Measurements from ENCODE around the gene RTN4R. TPM values are rescaled to one million over a fixed set of nuclear protein-coding genes. Genes with fewer than 3 reads are reported as not detected.

RTN4R gene
- total RNA-seq, 1 donor from 2014 or later = 36.0 TPM

- Mint-ChIP-seq H3K27ac (no peak overlapping the region), H3K4me1 (ENCODE audit: low read depth) (peaks cover 15% of the 10 kb centered on the region)
- DNase-seq (ENCODE audit: low spot score, unreplicated experiment) = no peak
These were observed 55.1 kb downstream of the RTN4R start for GRCh38 chr22:20212754-20213699.

GRCh38 chr22:20211997-20212753 lies 55.9 kb downstream of the RTN4R start:
- no peak for DNase-seq (ENCODE audit: low spot score, unreplicated experiment)
- Mint-ChIP-seq H3K4me3 (ENCODE audit: low read depth) (no peak overlapping the region), H3K27ac (no peak overlapping the region), H3K36me3 (ENCODE audit: insufficient read depth) (no peaks in the 10 kb centered on the region), H3K27me3 (peaks cover 8% of the 10 kb centered on the region), H3K4me1 (ENCODE audit: low read depth) (peaks cover 21% of the 10 kb centered on the region), H3K9me3 (ENCODE audit: low read depth) (no peaks in the 10 kb centered on the region)
- no peak for TF ChIP-seq CTCF (IDR thresholded peaks at IDR 0.05; ENCODE audit: unreplicated experiment)

More at GRCh38 chr22:20212754-20213699, 55.1 kb downstream of the RTN4R start:
- no peak for TF ChIP-seq CTCF (IDR thresholded peaks at IDR 0.05; ENCODE audit: unreplicated experiment)
- H3K9me3 Mint-ChIP-seq (ENCODE audit: low read depth) = no peaks in the 10 kb centered on the region
- peaks cover 8% of the 10 kb centered on the region for H3K27me3 Mint-ChIP-seq
- no peaks in the 10 kb centered on the region for H3K36me3 Mint-ChIP-seq (ENCODE audit: insufficient read depth)
- H3K4me3 Mint-ChIP-seq (ENCODE audit: low read depth) = no peak overlapping the region

GRCh38 chr22:20211409-20211996 lies 56.6 kb downstream of the RTN4R start:
- H3K36me3 Mint-ChIP-seq (ENCODE audit: insufficient read depth) = no peaks in the 10 kb centered on the region
- peaks cover 8% of the 10 kb centered on the region for H3K27me3 Mint-ChIP-seq
- DNase-seq (ENCODE audit: low spot score, unreplicated experiment) = no peak
- no peak overlapping the region for H3K4me3 Mint-ChIP-seq (ENCODE audit: low read depth)
- H3K27ac Mint-ChIP-seq = no peak overlapping the region
- TF ChIP-seq CTCF (IDR thresholded peaks at IDR 0.05; ENCODE audit: unreplicated experiment) = no peak
- H3K4me1 Mint-ChIP-seq (ENCODE audit: low read depth) = peaks cover 20% of the 10 kb centered on the region
- no peaks in the 10 kb centered on the region for H3K9me3 Mint-ChIP-seq (ENCODE audit: low read depth)

- H3K36me3 Mint-ChIP-seq (ENCODE audit: insufficient read depth) = no peaks in the 10 kb centered on the region
- DNase-seq (ENCODE audit: low spot score, unreplicated experiment) = no peak
- H3K27me3 Mint-ChIP-seq = peaks cover 8% of the 10 kb centered on the region
- no peaks in the 10 kb centered on the region for H3K9me3 Mint-ChIP-seq (ENCODE audit: low read depth)
- TF ChIP-seq CTCF (IDR thresholded peaks at IDR 0.05; ENCODE audit: unreplicated experiment) = no peak
- H3K4me1 Mint-ChIP-seq (ENCODE audit: low read depth) = peaks cover 28% of the 10 kb centered on the region
- H3K4me3 Mint-ChIP-seq (ENCODE audit: low read depth) = no peak overlapping the region
- H3K27ac Mint-ChIP-seq = no peak overlapping the region
These were observed 57.6 kb downstream of the RTN4R start for GRCh38 chr22:20210473-20211059.

Data from progenitor cell of endocrine pancreas (in vitro differentiated cells).